Tracheal epithelial cell (primary cell): Measurements from ENCODE around the gene LONRF3. TPM values are rescaled to one million over a fixed set of nuclear protein-coding genes. Genes with fewer than 3 reads are reported as not detected.

Experiments used
- total RNA-seq: library from RNA; depleted of rRNA; stranded (reverse); fragments of >200 nt; gene quantifications from 2 replicates; pipeline ENCODE4 v1.2.1, GENCODE V29; 2014

LONRF3 gene
- 0.21 and 1.7 TPM in 2 replicates for total RNA-seq

DNA sequence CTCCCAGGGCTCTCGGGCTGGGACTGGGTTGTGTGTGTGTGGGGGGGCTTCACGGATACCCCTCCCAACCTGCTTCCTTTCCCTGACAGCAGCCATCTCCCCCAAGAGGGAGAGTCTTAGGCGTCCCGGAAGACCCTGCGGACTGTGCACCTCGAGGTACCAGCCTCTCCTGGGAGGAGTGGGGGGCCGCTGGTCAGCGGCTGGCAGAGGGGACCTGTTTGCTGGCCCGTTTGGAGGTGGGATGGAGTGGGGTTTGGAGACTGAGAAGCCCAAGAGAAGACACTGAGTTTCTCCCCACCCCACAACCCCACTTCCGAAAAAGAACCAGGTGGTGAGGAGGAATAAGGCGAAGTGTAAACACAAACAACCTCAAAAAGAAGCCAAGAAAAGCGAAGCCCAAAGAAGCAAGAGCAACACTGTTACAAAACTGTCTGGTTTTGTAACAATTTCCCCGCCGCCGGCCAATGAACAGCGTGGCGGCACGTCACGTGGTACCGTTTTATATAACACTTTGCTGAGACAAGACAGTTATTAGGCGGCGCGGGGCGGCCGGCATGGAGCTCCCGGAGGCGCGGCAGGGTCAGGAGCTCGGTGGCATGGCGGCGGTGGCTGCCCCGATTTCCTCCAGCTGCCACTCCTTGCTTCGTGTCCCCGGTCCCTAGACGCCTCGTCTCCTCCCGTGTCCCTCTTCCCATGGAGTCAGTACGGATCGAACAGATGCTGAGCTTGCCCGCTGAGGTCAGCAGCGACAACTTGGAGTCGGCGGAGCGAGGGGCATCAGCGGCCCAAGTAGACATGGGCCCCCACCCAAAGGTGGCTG is at the start of gene LONRF3:
TSS of gene LONRF3 (plus strand) at position 531 of the 820 bp plus-strand sequence. CDS start at position 694, 163 bp downstream.

Other genes starting within 250 kb of the LONRF3 start
- gene IL13RA1, start 247.0 kb upstream of the LONRF3 start, total RNA-seq = 29.2 and 29.6 TPM in 2 replicates
- gene ZCCHC12, start 150.8 kb upstream of the LONRF3 start, total RNA-seq = not detected in 2 replicates
- not detected in 2 replicates for gene CT47C1, start 98.4 kb downstream of the LONRF3 start, total RNA-seq
- gene KIAA1210, start 153.2 kb downstream of the LONRF3 start, total RNA-seq = not detected in 2 replicates